GM21381 (cell line): ENCODE results near the gene WDFY3.
"Not testable (repeated sequence)": the region's sequence is repeated elsewhere in the genome, so short reads cannot be mapped to it uniquely, and the experiment has no call there.

Experiments used
- ATAC-seq: cut with Tn5 transposase; IDR thresholded peaks from one replicate; pipeline ENCODE4 v1.9.1; 2021; ENCODE audit warnings: mild to moderate bottlenecking, moderate library complexity; ENCODE audit not compliant: unreplicated experiment

Gene WDFY3

GRCh38 chr4:84865600-84865999, 100.9 kb downstream of the WDFY3 start:
- ATAC-seq: no peak

GRCh38 chr4:84862064-84862463, 104.4 kb downstream of the WDFY3 start:
- ATAC-seq: no peak

- ATAC-seq: no peak
Observed at GRCh38 chr4:84857296-84857695, 109.2 kb downstream of the WDFY3 start.

GRCh38 chr4:84856468-84857049, 109.9 kb downstream of the WDFY3 start:
- ATAC-seq: no peak

- no peak for ATAC-seq
Observed at GRCh38 chr4:84855774-84856173, 110.7 kb downstream of the WDFY3 start.

- no peak for ATAC-seq
Observed at GRCh38 chr4:84852081-84852480, 114.4 kb downstream of the WDFY3 start.

- no peak for ATAC-seq
Observed at GRCh38 chr4:84849051-84849640, 117.3 kb downstream of the WDFY3 start.

- no peak for ATAC-seq
Observed at GRCh38 chr4:84848432-84848831, 118.1 kb downstream of the WDFY3 start.

- ATAC-seq: no peak
Observed at GRCh38 chr4:84847978-84848377, 118.5 kb downstream of the WDFY3 start.

- no peak for ATAC-seq
Observed at GRCh38 chr4:84846985-84847384, 119.5 kb downstream of the WDFY3 start.

GRCh38 chr4:84841435-84841834, 125.1 kb downstream of the WDFY3 start:
- no peak for ATAC-seq

- ATAC-seq: no peak
Observed at GRCh38 chr4:84837751-84838150, 128.7 kb downstream of the WDFY3 start.

- ATAC-seq: not testable (repeated sequence)
Observed at GRCh38 chr4:84829633-84830032, 136.9 kb downstream of the WDFY3 start.

GRCh38 chr4:84826681-84827080, 139.8 kb downstream of the WDFY3 start:
- no peak for ATAC-seq

- no peak for ATAC-seq
Observed at GRCh38 chr4:84825701-84826341, 140.7 kb downstream of the WDFY3 start.

- ATAC-seq: no peak
Observed at GRCh38 chr4:84821064-84821463, 145.4 kb downstream of the WDFY3 start.

GRCh38 chr4:84814094-84814750, 152.3 kb downstream of the WDFY3 start:
- ATAC-seq: no peak

GRCh38 chr4:84809946-84810345, 156.5 kb downstream of the WDFY3 start:
- no peak for ATAC-seq

- ATAC-seq: no peak
Observed at GRCh38 chr4:84808332-84808731, 158.2 kb downstream of the WDFY3 start.

GRCh38 chr4:84806541-84806940, 159.9 kb downstream of the WDFY3 start:
- not testable (repeated sequence) for ATAC-seq

GRCh38 chr4:84804136-84804535, 162.4 kb downstream of the WDFY3 start:
- no peak for ATAC-seq

- ATAC-seq: no peak
Observed at GRCh38 chr4:84803720-84804119, 162.8 kb downstream of the WDFY3 start.
